H9 (cell line): ENCODE results near the gene DGKH. TPM values are rescaled to one million over a fixed set of nuclear protein-coding genes. Genes with fewer than 3 reads are reported as not detected.

ENCODE experiments used
- DNase-seq: peaks from one replicate; pipeline ENCODE4 v3.0.0-alpha.2; 2017
- H2AFZ ChIP-seq: one replicate; pipeline ENCODE4 v1.6.1; 2013; ENCODE audit warnings: mild to moderate bottlenecking, low read length, control low read depth, moderate library complexity
- H2AK5ac ChIP-seq: 2 replicates; pipeline ENCODE4 v1.6.1; 2013; ENCODE audit warnings: low read length, control low read depth, mixed read lengths; ENCODE audit not compliant: insufficient read length
- H2BK120ac ChIP-seq: one replicate; pipeline ENCODE4 v1.6.1; 2013; ENCODE audit warnings: low read depth, mild to moderate bottlenecking, low read length, control low read depth, inconsistent platforms; ENCODE audit not compliant: poor library complexity, severe bottlenecking
- H2BK12ac ChIP-seq: 2 replicates; pipeline ENCODE4 v1.6.1; 2013; ENCODE audit warnings: low read length, control low read depth, mixed read lengths, low read depth; ENCODE audit not compliant: insufficient read length
- H2BK15ac ChIP-seq: 2 replicates; pipeline ENCODE4 v1.6.1; 2013; ENCODE audit warnings: low read depth, low read length, control low read depth
- H2BK20ac ChIP-seq: one replicate; pipeline ENCODE4 v1.6.1; 2013; ENCODE audit warnings: low read depth, mild to moderate bottlenecking, low read length, control low read depth, inconsistent platforms; ENCODE audit not compliant: poor library complexity, severe bottlenecking
- H2BK5ac ChIP-seq: 2 replicates; pipeline ENCODE4 v1.6.1; 2013; ENCODE audit warnings: low read length, control low read depth, mixed read lengths; ENCODE audit not compliant: insufficient read length
- H3K14ac ChIP-seq: 2 replicates; pipeline ENCODE4 v1.6.1; 2013; ENCODE audit warnings: low read length, control low read depth; ENCODE audit not compliant: insufficient read depth
- H3K18ac ChIP-seq: 2 replicates; pipeline ENCODE4 v1.6.1; 2013; ENCODE audit warnings: low read depth, mild to moderate bottlenecking, mixed read lengths, low read length, control low read depth; ENCODE audit not compliant: insufficient read length
- H3K23ac ChIP-seq: 2 replicates; pipeline ENCODE4 v1.6.1; 2013; ENCODE audit warnings: low read length, control low read depth, mixed read lengths, low read depth; ENCODE audit not compliant: insufficient read length
- H3K23me2 ChIP-seq: 2 replicates; pipeline ENCODE4 v1.6.1; 2013; ENCODE audit warnings: low read depth, mild to moderate bottlenecking, mixed read lengths, low read length, control low read depth; ENCODE audit not compliant: insufficient read length, poor library complexity, severe bottlenecking
- H3K27ac ChIP-seq: 2 replicates; pipeline ENCODE4 v1.5.1; 2013; ENCODE audit warnings: low read length, control low read depth, mixed read lengths, low read depth; ENCODE audit not compliant: insufficient read length
- H3K27me3 ChIP-seq: 2 replicates; pipeline ENCODE4 v1.6.1; 2013; ENCODE audit warnings: low read length, control low read depth, inconsistent platforms; ENCODE audit not compliant: insufficient read depth
- H3K4ac ChIP-seq: 2 replicates; pipeline ENCODE4 v1.6.1; 2013; ENCODE audit warnings: low read depth, mild to moderate bottlenecking, control low read depth, inconsistent platforms, low read length, moderate library complexity
- H3K4me1 ChIP-seq: 2 replicates; pipeline ENCODE4 v1.6.1; 2013; ENCODE audit warnings: low read length, control low read depth, inconsistent platforms; ENCODE audit not compliant: insufficient read depth
- H3K4me2 ChIP-seq: 2 replicates; pipeline ENCODE4 v1.6.1; 2013; ENCODE audit warnings: low read length, control low read depth, mixed read lengths; ENCODE audit not compliant: insufficient read length, insufficient read depth
- H3K56ac ChIP-seq: 2 replicates; pipeline ENCODE4 v1.6.1; 2013; ENCODE audit warnings: low read depth, mild to moderate bottlenecking, mixed read lengths, low read length, control low read depth; ENCODE audit not compliant: insufficient read length
- H3K79me1 ChIP-seq: 2 replicates; pipeline ENCODE4 v1.6.1; 2013; ENCODE audit warnings: low read depth, mild to moderate bottlenecking, moderate library complexity, low read length, control low read depth, inconsistent platforms; ENCODE audit not compliant: insufficient read depth, poor library complexity, severe bottlenecking
- H3K79me2 ChIP-seq: 2 replicates; pipeline ENCODE4 v1.6.1; 2013; ENCODE audit warnings: low read length, control low read depth, inconsistent platforms; ENCODE audit not compliant: insufficient read depth
- H3K9ac ChIP-seq: 2 replicates; pipeline ENCODE4 v1.6.1; 2013; ENCODE audit warnings: low read length, control low read depth, mixed read lengths; ENCODE audit not compliant: insufficient read length; ENCODE audit errors: extremely low read depth
- H3K9me3 ChIP-seq: one replicate; pipeline ENCODE4 v1.6.1; 2013; ENCODE audit warnings: low read depth, low read length, inconsistent platforms; ENCODE audit not compliant: control insufficient read depth
- H3T11ph ChIP-seq: one replicate; pipeline ENCODE4 v1.6.1; 2013; ENCODE audit warnings: mild to moderate bottlenecking, low read length, control low read depth, inconsistent platforms
- H4K20me1 ChIP-seq: one replicate; pipeline ENCODE4 v1.6.1; 2013; ENCODE audit not compliant: control insufficient read depth, insufficient read length, insufficient read depth
- H4K5ac ChIP-seq: 2 replicates; pipeline ENCODE4 v1.6.1; 2013; ENCODE audit warnings: low read depth, mild to moderate bottlenecking, mixed read lengths, low read length, control low read depth; ENCODE audit not compliant: insufficient read length
- H4K8ac ChIP-seq: replicated peaks from 2 replicates; pipeline ENCODE4 v1.6.1; 2013; ENCODE audit warnings: low read length, control low read depth, mixed read lengths, low read depth; ENCODE audit not compliant: insufficient read length
- H4K91ac ChIP-seq: 2 replicates; pipeline ENCODE4 v1.6.1; 2013; ENCODE audit warnings: low read depth, mild to moderate bottlenecking, moderate library complexity, mixed read lengths, low read length, control low read depth; ENCODE audit not compliant: insufficient read length
- H3K27ac Mint-ChIP-seq, 3 experiments: 2 replicates in 2 of 3; 3 replicates in 1 of 3; pipeline ENCODE4 v1.8.0; 2020 to 2021; ENCODE audit warnings: mixed read lengths in 3 of 3, mild to moderate bottlenecking in 1 of 3, moderate library complexity in 1 of 3
- H3K27me3 Mint-ChIP-seq: 2 replicates; pipeline ENCODE4 v1.8.0; 2021; ENCODE audit warnings: low read depth, mild to moderate bottlenecking, moderate library complexity, mixed read lengths
- H3K36me3 Mint-ChIP-seq, 3 experiments: 2 replicates in 2 of 3; 3 replicates in 1 of 3; pipeline ENCODE4 v1.8.0; 2020 to 2021; ENCODE audit warnings: low read depth in 3 of 3, mixed read lengths in 3 of 3; ENCODE audit not compliant: insufficient read depth in 1 of 3
- H3K4me1 Mint-ChIP-seq, 2 experiments: 2 replicates each; pipeline ENCODE4 v1.8.0; 2020; ENCODE audit warnings: mixed read lengths in 2 of 2
- H3K4me3 Mint-ChIP-seq, 2 experiments: 2 replicates in 1 of 2; 3 replicates in 1 of 2; pipeline ENCODE4 v1.8.0; 2020 to 2021; ENCODE audit warnings: mild to moderate bottlenecking in 2 of 2, mixed read lengths in 2 of 2, moderate library complexity in 1 of 2
- H3K9me3 Mint-ChIP-seq, 2 experiments: 2 replicates in 1 of 2; 3 replicates in 1 of 2; pipeline ENCODE4 v1.8.0; 2020; ENCODE audit warnings: mild to moderate bottlenecking in 2 of 2, mixed read lengths in 2 of 2, moderate library complexity in 1 of 2
- CTCF ChIP-seq: fragments of 200-600 bp; sonication (generic); conservative IDR thresholded peaks from 3 replicates; pipeline ENCODE4 v1.8.0; 2021; ENCODE audit warnings: antibody characterized with exemption, mild to moderate bottlenecking
- WGBS: extraction: QIAGEN DNeasy Blood & Tissue Kit; methylation state at CpG from one replicate; pipeline ENCODE4 v1.1.7; 2013; ENCODE audit warnings: missing lambda C conversion rate, low lambda C conversion rate, mixed read lengths; ENCODE audit not compliant: insufficient read length; ENCODE audit errors: extremely low coverage; 5-methylcytosine and 5-hydroxymethylcytosine counted together
- total RNA-seq: library from RNA; stranded (reverse); gene quantifications from 2 replicates; pipeline ENCODE4 v1.2.1, GENCODE V29; 2021

DGKH gene
- total RNA-seq, 1 experiment from 2014 or later: 8.6 TPM

GRCh38 chr13:42211704-42212464, 163.4 kb downstream of the DGKH start:
- H3K27me3 Mint-ChIP-seq: no peaks in the 10 kb centered on the region
- Histone ChIP-seq H4K8ac (no peak overlapping the region), H3K56ac (no peak overlapping the region), H3K18ac (no peak overlapping the region), H4K5ac (no peak overlapping the region), H3K23me2 (no peaks in the 10 kb centered on the region), H3K4me1 (peaks cover 6% of the 10 kb centered on the region), H3K4me2 (no peak overlapping the region), H3K9me3 (no peaks in the 10 kb centered on the region), H3K14ac (no peak overlapping the region), H3K79me1 (no peaks in the 10 kb centered on the region), H2BK5ac (no peak overlapping the region), H3K23ac (no peak overlapping the region), H2BK20ac (no peak overlapping the region), H2BK12ac (no peak overlapping the region), H2AK5ac (no peak overlapping the region), H4K20me1 (no peaks in the 10 kb centered on the region), H3K4ac (no peak overlapping the region), H4K91ac (no peak overlapping the region), H2AFZ (no peak overlapping the region), H2BK15ac (no peak overlapping the region), H3K9ac (no peak overlapping the region), H3T11ph (no peak overlapping the region), H3K27ac (no peak overlapping the region), H2BK120ac (no peak overlapping the region), H3K27me3 (no peaks in the 10 kb centered on the region), H3K79me2 (no peaks in the 10 kb centered on the region)
- peaks cover 9 to 20% of the 10 kb centered on the region in 2 experiments for H3K4me1 Mint-ChIP-seq
- no peak for TF ChIP-seq CTCF
- DNase-seq: no peak
- no peak overlapping the region for H3K4me3 Mint-ChIP-seq
- no peaks in the 10 kb centered on the region; a peak in 1 of 5 replicates for H3K9me3 Mint-ChIP-seq
- no CpG with 5 or more reads among the region's 5 CpGs for WGBS
- peaks cover 14 to 17% (median 16%) of the 10 kb centered on the region in 3 experiments for H3K36me3 Mint-ChIP-seq
- H3K27ac Mint-ChIP-seq: no peak overlapping the region; a peak in 1 of 7 replicates
